ENCODE data around the gene PUS10. TPM values are rescaled to one million over a fixed set of nuclear protein-coding genes. Genes with fewer than 3 reads are reported as not detected.
"Not testable (repeated sequence)": the region's sequence is repeated elsewhere in the genome, so short reads cannot be mapped to it uniquely, and the experiment has no call there.

PUS10 gene
- polyA plus RNA-seq, 3 donors, result 2.0 to 3.0 (median 2.8) TPM

DNA sequence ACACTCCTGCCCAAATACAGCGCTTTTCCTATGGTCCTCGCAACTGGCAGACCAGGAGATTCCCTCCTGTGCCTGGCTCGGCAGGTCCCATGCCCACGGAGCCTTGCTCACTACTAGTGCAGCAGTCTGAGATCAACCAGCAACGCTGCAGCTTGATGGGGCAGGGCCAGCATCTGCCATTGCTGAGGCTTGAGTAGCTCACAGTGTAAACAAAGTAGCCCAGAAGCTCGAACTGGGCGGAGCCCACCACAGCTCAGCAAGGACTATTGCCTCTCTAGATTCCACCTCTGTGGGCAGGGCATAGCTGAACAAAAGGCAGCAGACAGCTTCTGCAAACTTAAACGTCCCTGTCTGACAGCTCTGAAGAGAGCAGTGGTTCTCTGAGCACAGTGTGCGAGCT lies 16.5 kb upstream of the PUS10 start:
- H3K4me1 Mint-ChIP-seq; H3K27ac ChIP-seq (ENCODE audit: low read depth in 1 of 2, low read length in 2 of 2); H3K4me3 ChIP-seq (replicated peaks in 1 of 3; ENCODE audit: low read depth in 2 of 3, low read length in 3 of 3); H3K9ac ChIP-seq (ENCODE audit: insufficient read depth, low read length, poor library complexity, severe bottlenecking); intact Hi-C loops (cut with micrococcal nuclease); H3K4me1 ChIP-seq (ENCODE audit: control insufficient read depth in 1 of 2, insufficient read depth in 2 of 2, low read length in 2 of 2); H3K27me3 Mint-ChIP-seq (ENCODE audit: low read depth in 3 of 3); H3K4me3 Mint-ChIP-seq; H2AFZ ChIP-seq (ENCODE audit: insufficient read depth, low read depth, low read length, poor library complexity, severe bottlenecking); H3K27ac Mint-ChIP-seq; DNase-seq; H3K79me2 ChIP-seq (ENCODE audit: insufficient read depth, low read length); H3K27me3 ChIP-seq (ENCODE audit: control insufficient read depth in 2 of 2, insufficient read depth in 2 of 2, low read length in 2 of 2); H3K4me2 ChIP-seq (replicated peaks; ENCODE audit: extremely low read depth, low read length, poor library complexity, severe bottlenecking); H4K20me1 ChIP-seq (ENCODE audit: insufficient read depth, low read length): not testable (repeated sequence)
- Mint-ChIP-seq H3K36me3 (peaks cover 42 to 55% of the 10 kb centered on the region in 2 donors), H3K9me3 (peaks cover 9 to 29% (median 23%) of the 10 kb centered on the region in 7 donors)
- 96% methylated on average over 9 of the region's 9 CpGs for WGBS (ENCODE audit: insufficient coverage)
- Histone ChIP-seq H3K36me3 (replicated peaks in 1 of 2; ENCODE audit: control insufficient read depth in 1 of 2, insufficient read depth in 2 of 2, low read length in 2 of 2) (peaks cover 38 to 52% of the 10 kb centered on the region in 2 donors), H3K9me3 (replicated peaks in 1 of 2; ENCODE audit: control insufficient read depth in 1 of 2, insufficient read depth in 1 of 2, low read length in 2 of 2) (peaks cover 8 to 11% of the 10 kb centered on the region in 2 donors)

DNA sequence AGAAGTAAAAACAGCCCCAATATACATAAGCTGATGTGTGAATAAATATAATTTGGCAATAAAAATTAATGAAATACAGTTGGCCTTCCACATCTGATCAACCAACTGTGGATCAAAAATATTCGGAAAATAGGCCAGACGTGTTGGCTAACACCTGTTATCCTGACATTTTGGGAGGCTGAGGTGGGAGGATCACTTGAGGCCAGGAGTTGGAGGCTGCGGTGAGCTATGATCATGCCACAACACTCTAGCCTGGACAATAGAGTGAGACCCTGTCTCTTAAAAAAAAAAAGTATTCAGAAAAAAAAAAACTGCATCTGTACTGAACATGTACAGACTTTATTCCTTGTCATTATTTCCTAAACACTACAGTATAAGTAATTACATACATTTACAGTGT lies 11.5 kb upstream of the PUS10 start:
- H4K20me1 ChIP-seq (ENCODE audit: insufficient read depth, low read length), result peaks cover 20% of the 10 kb centered on the region
- no peak for DNase-seq
- no peak overlapping the region for H3K4me3 ChIP-seq (replicated peaks in 1 of 3; ENCODE audit: low read depth in 2 of 3, low read length in 3 of 3)
- peaks cover 49% of the 10 kb centered on the region for H3K79me2 ChIP-seq (ENCODE audit: insufficient read depth, low read length)
- Mint-ChIP-seq H3K9me3 (peaks cover 0 to 9% (median 5%) of the 10 kb centered on the region in 7 donors), H3K27ac (no peak overlapping the region), H3K27me3 (ENCODE audit: low read depth in 3 of 3) (peaks cover 0 to 2% (median 0%) of the 10 kb centered on the region in 3 donors), H3K4me3 (no peak overlapping the region), H3K4me1 (no peaks in the 10 kb centered on the region), H3K36me3 (peaks cover 48 to 62% of the 10 kb centered on the region in 2 donors)
- no peaks in the 10 kb centered on the region for H3K27me3 ChIP-seq (ENCODE audit: control insufficient read depth in 2 of 2, insufficient read depth in 2 of 2, low read length in 2 of 2)
- no peak overlapping the region for H3K4me2 ChIP-seq (replicated peaks; ENCODE audit: extremely low read depth, low read length, poor library complexity, severe bottlenecking)
- H3K9ac ChIP-seq (ENCODE audit: insufficient read depth, low read length, poor library complexity, severe bottlenecking), result no peak overlapping the region
- H2AFZ ChIP-seq (ENCODE audit: insufficient read depth, low read depth, low read length, poor library complexity, severe bottlenecking), result no peak overlapping the region
- no peak overlapping the region for H3K27ac ChIP-seq (ENCODE audit: low read depth in 1 of 2, low read length in 2 of 2)
- no peaks in the 10 kb centered on the region for H3K4me1 ChIP-seq (ENCODE audit: control insufficient read depth in 1 of 2, insufficient read depth in 2 of 2, low read length in 2 of 2)
- H3K36me3 ChIP-seq (replicated peaks in 1 of 2; ENCODE audit: control insufficient read depth in 1 of 2, insufficient read depth in 2 of 2, low read length in 2 of 2), result peaks cover 36 to 59% of the 10 kb centered on the region in 2 donors
- peaks cover 3% of the 10 kb centered on the region in 2 donors for H3K9me3 ChIP-seq (replicated peaks in 1 of 2; ENCODE audit: control insufficient read depth in 1 of 2, insufficient read depth in 1 of 2, low read length in 2 of 2)
- WGBS (ENCODE audit: insufficient coverage), result 100% methylated on average over 1 of the region's 3 CpGs
- TF ChIP-seq, protein P1, sequence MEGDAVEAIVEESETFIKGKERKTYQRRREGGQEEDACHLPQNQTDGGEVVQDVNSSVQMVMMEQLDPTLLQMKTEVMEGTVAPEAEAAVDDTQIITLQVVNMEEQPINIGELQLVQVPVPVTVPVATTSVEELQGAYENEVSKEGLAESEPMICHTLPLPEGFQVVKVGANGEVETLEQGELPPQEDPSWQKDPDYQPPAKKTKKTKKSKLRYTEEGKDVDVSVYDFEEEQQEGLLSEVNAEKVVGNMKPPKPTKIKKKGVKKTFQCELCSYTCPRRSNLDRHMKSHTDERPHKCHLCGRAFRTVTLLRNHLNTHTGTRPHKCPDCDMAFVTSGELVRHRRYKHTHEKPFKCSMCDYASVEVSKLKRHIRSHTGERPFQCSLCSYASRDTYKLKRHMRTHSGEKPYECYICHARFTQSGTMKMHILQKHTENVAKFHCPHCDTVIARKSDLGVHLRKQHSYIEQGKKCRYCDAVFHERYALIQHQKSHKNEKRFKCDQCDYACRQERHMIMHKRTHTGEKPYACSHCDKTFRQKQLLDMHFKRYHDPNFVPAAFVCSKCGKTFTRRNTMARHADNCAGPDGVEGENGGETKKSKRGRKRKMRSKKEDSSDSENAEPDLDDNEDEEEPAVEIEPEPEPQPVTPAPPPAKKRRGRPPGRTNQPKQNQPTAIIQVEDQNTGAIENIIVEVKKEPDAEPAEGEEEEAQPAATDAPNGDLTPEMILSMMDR (IDR thresholded peaks at IDR 0.05), result no peak
- intact Hi-C loops (cut with micrococcal nuclease), result no loop called here

Measured in CD14-positive monocyte (primary cell).